Esophagus mucosa (tissue), 1 donor: Measurements from ENCODE around the gene GABRA5. TPM values are rescaled to one million over a fixed set of nuclear protein-coding genes. Genes with fewer than 3 reads are reported as not detected.
"Not testable (repeated sequence)": the region's sequence is repeated elsewhere in the genome, so short reads cannot be mapped to it uniquely, and the experiment has no call there.

Source experiments
- ATAC-seq: fragments of 200-7000 bp; cut with Tn5 transposase; one replicate; pipeline ENCODE4 v1.9.1; 2020
- total RNA-seq: library from RNA; stranded (reverse); gene quantifications from one replicate; pipeline ENCODE4 v1.2.4, GENCODE V29; 2023
- donor health status: DM: yes; HTN: yes; CAD: no.

The GABRA5 gene
- 0.24 TPM for total RNA-seq

DNA sequence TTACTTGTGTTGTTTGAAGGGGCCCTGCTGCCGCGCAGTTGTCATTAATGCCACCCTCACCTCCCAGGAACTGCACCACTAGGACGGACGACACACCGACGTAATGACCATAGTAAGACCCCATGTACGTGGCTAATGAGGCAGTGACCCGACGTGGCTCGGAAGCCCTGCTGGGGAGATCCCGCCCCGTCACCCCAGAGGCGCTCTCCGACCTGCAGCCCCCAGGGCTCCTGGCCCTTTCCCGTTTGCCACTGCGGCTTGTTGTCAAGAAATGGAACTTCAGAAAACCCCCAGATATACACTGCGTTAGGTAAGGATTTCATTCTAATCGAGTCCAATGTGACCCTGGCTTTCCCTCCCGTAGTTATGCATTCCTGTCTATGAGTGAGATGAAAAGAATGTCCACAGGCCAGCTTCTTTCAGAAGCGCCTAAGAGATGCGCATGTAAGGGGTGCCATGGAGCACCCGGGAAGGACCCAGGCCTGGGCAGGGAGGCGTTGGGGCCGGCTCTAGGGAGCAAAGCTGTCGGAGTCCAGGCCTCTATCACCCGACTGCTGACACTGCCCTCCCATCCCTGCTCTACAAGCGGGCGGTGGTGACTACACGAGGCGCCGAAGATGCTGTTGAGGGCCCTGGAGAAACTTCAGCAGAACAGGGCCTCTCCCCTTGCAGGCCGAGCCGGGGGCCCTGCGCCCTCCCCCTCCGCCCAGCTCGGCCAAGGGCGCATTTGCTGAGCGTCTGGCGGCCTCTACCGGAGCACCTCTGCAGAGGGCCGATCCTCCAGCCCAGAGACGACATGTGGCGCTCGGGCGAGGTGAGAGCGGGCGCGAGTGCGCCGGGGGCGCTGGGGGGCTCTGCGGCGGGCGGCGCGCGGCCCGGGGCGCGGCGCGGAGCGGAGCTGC, at the start of gene GABRA5:
GABRA5 (plus strand) TSS at position 765 of the 902 bp plus-strand sequence. CDS start 2,187 bp downstream, outside the sequence.
- peak; percentile 13 for ATAC-seq

DNA sequence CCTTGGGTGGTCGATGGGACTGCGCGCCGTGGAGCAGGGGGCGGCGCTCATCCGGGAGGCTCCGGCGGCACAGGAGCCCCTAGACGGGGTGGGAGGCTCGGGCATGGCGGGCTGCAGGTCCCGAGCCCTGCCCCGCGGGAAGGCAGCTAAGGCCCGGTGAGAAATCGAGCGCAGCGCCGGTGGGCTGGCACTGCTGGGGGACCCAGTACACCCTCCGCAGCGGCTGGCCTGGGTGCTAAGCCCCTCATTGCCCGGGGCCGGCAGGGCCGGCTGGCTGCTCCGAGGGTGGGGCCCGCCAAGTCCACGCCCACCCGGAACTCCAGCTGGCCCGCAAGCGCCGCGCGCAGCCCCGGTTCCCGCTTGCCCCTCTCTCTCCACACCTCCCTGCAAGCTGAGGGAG, 35.7 kb upstream of the GABRA5 start:
- ATAC-seq, result not testable (repeated sequence)

DNA sequence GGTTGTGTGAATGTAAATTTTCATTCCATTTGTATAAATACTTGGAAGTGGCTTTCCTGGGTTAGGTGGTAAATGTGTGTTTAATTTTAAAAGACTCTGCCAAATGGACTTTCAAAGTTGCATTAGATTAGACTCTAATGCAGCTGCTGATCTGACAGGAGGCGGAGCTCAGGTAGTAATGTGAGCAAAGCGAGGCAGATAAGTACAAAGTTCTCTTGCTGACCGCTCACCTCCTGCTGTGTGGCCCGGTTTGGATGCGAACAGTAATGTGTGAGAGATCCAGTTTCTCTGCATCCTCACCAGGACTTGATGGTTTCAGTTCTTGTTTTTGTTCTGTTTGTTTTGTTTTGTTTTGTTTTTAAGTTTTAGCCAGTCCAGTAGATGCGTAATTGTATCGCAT, 34.9 kb upstream of the GABRA5 start:
- ATAC-seq, result no peak

DNA sequence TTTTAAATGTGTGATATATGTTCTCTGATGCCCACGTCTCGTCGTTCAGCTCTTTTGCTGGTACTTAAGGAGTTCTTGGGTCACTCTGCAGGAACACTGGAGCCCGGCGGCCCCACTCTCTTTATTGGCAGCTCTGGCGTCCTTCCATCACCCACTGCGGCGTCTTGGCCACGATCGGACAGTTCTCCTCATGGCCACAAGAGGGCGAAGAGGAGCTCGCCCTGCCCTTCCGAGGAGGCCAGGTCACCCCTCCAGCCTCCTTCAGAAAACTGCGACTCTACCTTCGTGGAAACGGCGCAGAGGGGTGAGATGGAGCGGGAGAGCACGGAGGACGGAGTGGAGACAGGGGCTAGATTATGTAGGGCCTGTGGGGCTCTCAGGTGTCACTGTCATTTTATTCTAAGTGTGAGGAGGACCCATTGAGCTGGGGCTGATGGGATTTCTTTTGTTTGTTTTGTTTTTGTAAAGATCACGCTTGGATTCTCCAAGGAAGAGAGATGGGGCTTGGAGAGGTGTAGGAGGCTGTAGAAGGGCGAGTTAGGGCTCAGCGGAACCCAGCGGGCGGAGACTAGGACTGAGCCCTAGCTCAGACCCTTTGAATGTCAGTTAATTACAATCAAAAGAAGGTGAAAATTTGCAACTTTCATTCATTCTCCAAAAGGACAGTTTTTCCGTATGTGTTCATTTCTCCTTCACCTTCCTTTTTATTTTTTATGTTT, 28.0 kb upstream of the GABRA5 start:
- no peak for ATAC-seq

DNA sequence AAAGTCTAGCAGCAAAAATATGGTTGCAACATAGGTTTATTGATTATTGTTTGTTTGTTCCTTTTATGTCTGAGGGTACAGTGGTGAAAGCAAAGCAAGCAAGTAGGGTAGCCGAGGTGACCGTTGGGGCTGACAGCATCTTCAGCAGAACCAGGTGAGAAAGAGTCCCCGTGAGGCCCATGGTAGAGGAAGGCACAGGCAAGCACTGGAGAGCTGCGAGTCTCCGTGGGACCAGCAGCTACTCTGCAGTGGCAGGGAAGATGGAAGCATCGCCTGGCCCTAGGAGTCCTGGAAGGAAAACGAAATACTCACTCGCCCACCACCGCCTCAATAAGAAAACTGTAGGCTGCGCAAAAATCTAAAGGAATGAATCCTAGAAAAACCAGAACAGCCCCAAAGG, 25.3 kb upstream of the GABRA5 start:
- ATAC-seq, result no peak

DNA sequence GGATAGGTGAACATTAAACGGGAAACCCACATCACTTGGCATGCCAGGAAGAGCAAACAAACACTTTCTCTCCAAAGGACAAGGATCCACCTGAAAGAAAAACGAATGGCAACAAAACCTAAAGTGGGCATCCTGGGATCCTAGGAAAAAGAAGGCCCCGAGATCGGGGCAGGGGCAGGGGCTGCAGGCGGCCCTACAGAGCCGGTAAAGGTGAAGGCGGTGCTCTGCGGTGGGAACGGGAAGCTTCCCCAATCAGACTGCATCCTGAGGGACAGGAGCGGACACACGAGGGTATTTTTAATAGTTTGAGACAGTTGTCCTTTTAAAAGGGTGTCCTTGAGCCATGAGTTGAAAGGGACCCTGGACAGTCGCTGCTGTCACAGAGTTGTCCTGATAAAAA, 24.9 kb upstream of the GABRA5 start:
- no peak for ATAC-seq

DNA sequence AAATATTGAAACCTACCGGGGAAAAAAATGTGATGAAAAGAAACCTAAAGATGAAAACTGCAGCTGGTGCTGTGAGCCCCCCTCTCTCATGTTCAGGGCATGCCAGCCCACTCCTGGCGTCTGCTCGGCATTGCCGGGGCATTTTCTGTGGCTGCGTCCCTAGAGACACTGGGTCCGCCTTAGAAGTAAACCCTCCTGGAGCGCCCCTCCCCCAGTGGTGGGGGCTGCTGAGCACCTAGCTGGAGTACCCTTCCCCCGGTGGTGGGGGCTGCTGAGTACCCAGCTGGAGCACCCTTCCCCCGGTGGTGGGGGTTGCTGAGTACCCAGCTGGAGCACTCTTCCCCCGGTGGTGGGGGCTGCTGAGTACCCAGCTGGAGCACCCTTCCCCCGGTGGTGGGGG, 24.5 kb upstream of the GABRA5 start:
- no peak for ATAC-seq

DNA sequence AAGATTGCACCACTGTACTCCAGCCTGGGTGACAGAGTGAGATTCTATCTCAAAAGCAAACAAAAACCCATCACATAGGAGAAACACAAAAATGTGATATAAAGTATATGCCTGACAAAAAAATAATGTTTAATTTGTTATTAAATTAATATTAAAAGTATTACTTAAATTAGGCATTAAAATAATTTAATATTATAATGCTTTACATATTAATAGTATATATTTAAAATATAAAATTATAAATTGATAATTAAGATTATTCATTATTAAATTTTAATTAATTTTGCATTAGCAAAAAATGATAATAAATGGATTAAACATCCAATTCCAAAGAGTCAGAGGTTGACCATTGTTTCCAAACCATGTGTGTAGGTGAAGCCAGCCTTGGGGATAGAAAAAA, 22.0 kb upstream of the GABRA5 start:
- no peak for ATAC-seq

DNA sequence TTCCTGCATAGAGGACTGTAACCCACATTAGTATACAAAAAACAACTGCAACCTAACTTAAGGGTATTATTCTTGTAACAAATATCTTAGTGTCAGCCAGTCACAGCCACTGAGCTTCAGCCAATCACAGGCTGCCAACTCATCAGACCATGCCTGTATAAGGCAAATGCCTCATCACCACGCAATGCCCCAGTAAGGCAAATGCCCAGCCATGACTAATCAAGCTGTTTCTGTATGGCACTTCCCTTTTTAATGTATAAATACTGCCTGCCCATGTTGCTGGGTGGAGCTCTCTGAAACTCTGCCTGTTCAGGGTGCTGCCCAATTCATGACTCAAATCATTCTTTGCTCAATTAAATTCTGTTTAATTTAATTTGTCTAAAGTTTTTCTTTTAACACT, 18.4 kb upstream of the GABRA5 start:
- ATAC-seq, result no peak

DNA sequence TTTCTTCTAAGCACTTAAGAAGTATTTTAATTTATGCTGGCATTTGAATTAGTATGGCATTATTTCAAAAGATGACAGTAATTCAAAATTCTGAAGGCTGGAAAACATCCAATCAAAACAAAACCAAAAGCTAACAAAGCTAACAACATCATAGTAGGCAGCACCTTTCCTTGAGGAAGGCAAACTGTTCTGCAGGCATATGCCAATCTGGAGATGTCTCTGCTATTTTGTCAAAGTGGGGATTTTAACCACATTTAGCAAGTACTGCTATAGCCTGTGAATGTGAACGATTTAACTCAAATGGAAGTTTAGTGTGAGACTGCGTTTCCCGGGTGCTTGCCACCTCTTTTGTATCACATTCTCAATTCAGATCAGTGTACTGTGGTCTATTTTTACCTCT, 16.7 kb upstream of the GABRA5 start:
- no peak for ATAC-seq

DNA sequence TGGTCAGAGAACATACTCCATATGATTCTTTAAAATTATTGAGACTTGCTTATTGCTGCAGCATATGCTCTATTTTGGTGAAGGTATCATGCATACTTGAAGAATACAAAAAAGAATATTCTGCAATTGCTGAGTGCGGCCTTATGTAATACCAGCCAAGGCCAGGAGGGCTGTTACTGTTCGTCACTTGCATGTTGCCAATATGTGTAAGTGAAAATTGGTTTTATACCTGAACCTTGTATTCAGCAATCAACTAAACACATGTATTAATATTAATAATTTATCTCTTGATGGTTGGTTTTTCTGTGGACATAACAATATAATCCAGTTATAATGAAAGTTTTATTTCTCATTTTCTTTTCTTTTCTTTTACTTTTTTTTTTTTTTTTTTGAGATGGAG, 13.9 kb upstream of the GABRA5 start:
- no peak for ATAC-seq

DNA sequence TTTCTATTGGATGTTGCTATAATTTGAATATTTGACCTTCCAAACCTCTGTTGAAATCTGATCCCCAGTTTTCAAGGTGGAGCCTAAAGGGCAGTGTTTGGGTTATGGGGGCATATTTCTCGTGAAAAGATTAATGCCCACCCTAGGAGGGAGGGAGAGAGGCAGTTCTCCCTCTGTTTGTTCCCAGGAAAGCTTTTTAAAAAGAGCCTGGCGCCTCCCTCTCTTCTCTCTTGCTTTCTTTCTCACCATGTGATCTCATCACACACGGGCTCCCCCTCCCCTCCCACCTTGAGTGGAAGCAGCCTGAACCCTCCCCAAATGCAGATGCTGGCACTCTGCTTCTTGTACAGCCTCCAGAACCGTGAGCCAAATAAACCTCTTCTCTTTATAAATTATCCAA, 12.4 kb upstream of the GABRA5 start:
- no peak for ATAC-seq

DNA sequence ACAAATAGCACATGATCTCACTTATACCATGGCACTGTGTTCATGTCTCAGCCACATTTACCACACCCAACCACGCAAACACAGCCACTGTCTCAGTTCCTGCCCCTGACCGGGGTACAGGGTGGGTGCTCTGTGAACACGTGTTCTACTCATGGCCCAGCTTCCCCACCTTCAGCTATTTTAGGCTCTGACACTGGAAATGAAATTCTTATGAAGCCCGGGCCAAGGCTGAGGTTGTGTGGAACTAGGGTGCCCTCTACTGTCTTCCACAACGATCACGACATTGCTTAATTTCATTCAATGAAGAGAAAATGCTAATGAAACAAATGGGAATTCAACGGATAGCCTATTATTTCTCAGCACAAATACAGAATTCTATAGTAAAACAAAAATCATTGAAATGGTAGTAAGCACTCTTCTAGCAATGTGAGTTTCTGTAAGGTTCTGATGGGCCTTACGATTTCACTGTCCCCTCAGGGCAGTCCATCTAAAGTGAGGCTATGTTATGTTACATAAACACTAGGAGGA, 2.1 kb upstream of the GABRA5 start:
- peak; percentile 52 for ATAC-seq

DNA sequence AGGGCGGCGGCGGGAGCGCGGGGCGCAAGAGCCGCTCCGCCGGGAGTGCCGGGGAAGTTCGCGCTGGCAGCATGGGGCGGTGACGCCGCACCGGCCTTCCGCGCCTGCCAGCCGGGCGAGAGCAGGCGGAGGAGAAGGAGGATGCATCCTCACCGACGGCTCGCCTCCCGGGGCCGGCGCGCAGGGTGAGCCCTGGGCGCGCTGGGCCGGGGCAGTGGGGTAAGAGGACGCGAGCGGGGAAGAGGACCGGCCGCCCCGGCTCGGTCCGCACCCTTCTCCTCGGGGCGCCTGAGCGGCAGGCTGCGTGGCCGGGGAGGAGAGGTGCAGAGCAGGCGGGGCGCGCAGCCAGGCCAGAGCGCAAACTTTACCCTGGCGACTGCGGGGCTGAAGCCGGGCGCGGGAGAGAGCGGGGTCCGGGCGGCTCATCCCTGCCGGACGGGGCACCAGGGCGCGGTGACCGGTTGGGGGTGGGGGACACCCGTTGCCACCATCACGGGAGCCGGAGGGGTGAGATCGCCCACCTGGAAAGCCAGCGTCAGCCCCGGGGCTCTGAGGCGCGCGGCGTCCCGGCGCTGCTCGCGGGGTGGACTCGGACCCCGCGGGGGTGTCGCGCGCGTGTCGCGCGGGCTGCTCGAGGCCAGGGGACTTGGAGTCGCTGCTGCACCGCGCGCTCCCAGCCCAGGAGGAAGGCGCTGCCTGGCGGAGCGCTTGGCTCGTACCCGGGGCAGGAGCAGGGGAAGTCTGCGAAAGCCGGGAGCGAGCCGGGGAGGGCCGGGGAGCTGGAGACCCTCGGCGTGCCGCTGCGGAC, 542 bp downstream of the GABRA5 start:
- no peak for ATAC-seq

DNA sequence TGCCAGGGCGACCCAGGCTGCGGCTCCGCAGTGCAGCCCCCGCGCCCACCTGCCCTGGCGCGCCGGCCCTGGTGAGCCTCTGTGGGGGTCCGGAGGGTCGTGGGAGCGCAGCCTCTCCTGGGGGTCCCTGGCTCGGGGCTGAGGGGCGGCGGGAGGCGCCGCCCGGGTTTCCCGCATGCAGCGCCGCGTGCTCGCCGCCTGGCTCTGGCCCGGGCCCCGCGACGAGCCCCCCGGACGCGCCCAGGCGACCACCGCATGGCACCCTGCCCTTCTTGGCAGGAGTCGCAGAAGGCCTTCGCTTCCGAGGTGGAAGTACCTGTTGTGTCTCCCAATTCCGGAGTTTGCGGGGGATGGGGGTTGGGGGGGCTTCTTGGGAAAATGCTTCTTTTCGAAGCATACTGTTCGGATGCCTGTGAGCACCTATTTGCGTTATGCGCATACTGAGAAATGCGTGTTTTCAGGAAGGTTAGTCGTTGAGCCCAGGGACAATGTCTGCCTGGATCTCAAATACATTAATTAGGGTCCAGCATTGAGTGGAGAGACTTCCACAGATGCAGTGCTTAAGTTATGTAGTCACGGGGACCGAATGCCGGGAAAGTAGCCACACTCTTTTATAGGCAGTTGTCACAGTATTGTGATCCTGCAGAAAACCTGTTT, 1.3 kb downstream of the GABRA5 start:
- ATAC-seq, result no peak

DNA sequence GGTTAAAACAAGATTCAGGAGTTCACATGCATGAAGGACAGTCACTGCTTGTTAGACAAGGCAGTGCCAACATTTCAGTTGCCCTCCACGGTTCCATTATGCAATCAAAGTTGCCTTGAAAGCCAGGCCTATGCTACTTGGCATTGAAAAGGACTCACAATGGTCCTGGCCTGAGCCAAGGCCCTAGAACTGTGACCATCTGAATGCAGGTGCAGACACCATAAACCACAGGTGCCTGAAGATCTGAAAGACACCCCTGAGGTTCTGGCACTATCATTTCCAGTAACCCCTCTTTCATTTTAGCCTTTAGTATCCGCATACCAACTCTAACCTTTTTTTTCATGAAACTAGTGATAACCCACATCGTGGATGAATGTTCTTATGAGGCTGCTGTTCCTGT, 2.8 kb downstream of the GABRA5 start:
- ATAC-seq, result no peak

DNA sequence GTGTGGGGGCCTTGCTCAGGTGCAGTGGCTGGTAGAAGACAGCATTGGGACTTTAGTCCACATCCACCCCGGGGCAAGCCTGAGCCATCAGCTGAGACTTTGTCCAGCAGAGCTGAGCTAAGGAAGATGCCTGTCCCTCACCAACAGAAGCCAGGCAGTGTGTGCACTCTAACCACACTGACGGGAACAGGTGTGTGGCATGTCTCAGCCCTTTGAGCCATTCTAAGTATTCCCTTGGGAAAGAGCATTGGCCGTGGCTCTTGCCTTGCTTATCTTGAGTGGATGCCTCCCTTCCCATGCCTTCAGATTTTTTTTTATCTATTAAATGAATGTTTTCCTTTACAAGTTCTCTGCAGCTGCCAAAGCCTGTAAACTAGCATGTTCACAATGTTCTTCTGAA, 3.5 kb downstream of the GABRA5 start:
- ATAC-seq, result no peak

DNA sequence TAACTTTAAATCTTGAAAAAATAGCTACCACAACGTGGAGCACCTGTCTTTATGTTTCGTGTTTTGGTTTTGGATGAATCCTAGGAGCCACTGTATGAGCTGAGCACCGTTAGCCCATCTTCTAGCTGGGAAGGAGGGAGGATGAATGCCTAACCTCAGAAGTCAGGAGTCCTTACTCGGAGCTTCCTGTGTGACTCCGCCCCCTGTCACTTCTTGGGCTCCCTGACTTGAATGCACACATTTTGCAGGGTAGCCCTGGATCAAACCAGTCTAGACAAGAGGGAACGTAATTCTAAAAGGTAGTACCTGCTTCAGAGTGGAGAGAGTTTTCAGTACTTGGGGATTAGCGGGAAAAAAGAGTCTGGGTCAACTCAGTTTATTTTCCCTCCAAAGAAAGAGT, 5.3 kb downstream of the GABRA5 start:
- ATAC-seq, result no peak

DNA sequence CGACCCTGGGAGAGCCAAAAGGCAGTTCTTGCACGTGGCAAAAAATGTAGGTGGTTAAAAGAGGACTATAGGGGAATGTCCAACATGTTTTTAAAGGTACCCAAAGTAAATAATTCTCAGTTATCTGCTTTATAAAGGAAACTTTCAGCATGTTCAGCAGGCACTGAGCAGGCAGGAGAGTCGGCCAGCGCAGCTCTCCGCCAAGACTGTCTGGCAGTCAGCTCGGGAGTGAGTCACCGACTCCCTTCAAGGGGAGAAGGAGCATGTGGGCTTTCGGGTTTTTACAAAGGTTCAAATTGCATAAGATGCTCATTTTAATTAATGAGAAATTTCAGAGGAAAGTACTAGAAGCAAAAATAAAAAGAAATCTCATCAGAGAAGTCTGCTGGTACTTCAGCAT, 7.0 kb downstream of the GABRA5 start:
- ATAC-seq, result no peak

DNA sequence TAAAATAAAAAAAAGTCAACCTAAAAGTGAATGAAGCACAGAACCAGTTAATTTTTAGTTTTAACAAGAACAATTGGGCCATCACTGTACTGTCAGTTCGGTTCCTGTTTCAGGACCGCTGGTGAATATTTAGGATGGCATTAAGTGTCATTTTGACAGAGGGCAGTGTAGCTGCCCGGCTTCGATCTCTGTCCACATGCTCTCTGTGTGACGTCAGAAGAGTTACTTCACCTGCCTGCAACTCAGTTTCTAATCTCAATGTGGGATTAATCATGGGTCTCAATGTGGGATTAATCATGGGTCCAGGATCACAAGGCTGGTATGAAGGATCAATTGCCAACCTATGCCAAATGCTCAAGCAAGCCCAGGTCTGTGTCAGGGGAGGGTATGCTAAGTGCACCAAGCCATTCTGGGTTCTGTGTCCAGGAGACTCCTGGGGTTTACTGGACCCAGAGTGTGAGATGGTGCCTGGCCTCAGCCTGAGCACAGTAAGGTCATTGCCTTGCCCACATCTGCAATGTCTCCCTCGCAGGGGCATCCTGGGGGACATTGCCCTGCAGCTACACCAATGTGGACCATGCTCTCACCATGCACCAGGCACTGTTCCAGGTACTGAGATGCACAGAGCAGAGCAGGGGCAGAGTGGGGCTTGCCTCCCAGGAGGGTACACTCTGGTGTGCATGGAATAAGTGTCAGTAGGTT, 8.1 kb downstream of the GABRA5 start:
- ATAC-seq, result no peak

DNA sequence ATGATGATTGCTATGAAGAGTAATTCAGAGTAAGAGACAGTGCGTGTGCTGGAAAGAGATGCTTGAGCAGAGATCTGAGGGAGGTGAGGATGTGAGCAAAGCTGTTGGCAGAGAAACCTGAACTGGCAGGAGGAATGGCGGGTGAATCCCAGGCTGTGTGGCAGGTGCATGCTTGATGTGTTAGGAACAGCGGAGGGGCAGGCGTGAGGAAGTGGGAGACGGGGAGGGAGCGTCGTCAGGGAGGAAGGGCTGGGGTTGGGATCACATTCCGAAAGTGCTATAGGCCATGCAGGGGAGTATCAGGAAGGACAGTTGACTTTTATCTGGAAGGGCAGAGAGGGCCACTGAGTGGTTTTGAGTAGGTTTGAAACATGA, 8.6 kb downstream of the GABRA5 start:
- ATAC-seq, result no peak

DNA sequence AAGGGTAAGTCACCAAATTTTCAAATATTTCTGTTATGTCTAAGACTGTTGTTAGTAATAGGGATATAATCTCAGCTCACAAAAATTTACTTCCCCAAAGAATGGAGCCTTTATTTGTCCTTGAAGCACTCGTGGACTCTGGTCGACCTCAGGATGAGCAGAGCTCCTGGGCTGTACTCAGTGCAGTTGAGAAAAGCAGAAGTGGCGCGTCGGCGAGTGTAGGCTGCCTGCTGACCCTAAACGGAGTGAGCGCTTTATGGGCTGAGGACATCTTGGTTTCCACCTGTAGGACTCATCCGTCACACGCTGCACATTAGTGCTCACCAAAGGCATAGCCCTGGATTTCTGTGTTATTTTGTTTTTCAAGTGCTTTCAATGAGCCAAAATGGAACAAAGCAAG, 11.0 kb downstream of the GABRA5 start:
- no peak for ATAC-seq
